ENCODE results near the gene AMBN. TPM values are rescaled to one million over a fixed set of nuclear protein-coding genes. Genes with fewer than 3 reads are reported as not detected.

Gene AMBN
- total RNA-seq, 2 experiments from 2014 or later: not detected

- DNase-seq: no peak
- Mint-ChIP-seq H3K27ac (no peak overlapping the region), H3K4me3 (no peak overlapping the region), H3K4me1 (ENCODE audit: low read depth) (no peaks in the 10 kb centered on the region), H3K36me3 (ENCODE audit: low read depth) (no peaks in the 10 kb centered on the region), H3K9me3 (no peaks in the 10 kb centered on the region), H3K27me3 (ENCODE audit: low read depth) (no peaks in the 10 kb centered on the region)
- CTCF ChIA-PET: no interaction called here
- intact Hi-C loops (cut with micrococcal nuclease): no loop called here
Measured at GRCh38 chr4:70583952-70584834, 7.9 kb upstream of the AMBN start.

- no peaks in the 10 kb centered on the region for H3K36me3 Mint-ChIP-seq (ENCODE audit: low read depth)
- CTCF ChIA-PET: no interaction called here
- no peak overlapping the region for H3K27ac Mint-ChIP-seq
- H3K4me1 Mint-ChIP-seq (ENCODE audit: low read depth): no peaks in the 10 kb centered on the region
- H3K4me3 Mint-ChIP-seq: no peak overlapping the region
- H3K27me3 Mint-ChIP-seq (ENCODE audit: low read depth): no peaks in the 10 kb centered on the region
- intact Hi-C loops (cut with micrococcal nuclease): no loop called here
- no peaks in the 10 kb centered on the region for H3K9me3 Mint-ChIP-seq
- no peak for DNase-seq
Measured at GRCh38 chr4:70586841-70587240, 5.2 kb upstream of the AMBN start.

GRCh38 chr4:70589785-70590184 is 2.3 kb upstream of the AMBN start:
- Mint-ChIP-seq H3K9me3 (no peaks in the 10 kb centered on the region), H3K4me3 (no peak overlapping the region), H3K36me3 (ENCODE audit: low read depth) (no peaks in the 10 kb centered on the region), H3K27ac (no peak overlapping the region), H3K27me3 (ENCODE audit: low read depth) (no peaks in the 10 kb centered on the region), H3K4me1 (ENCODE audit: low read depth) (no peaks in the 10 kb centered on the region)
- intact Hi-C loops (cut with micrococcal nuclease): no loop called here
- CTCF ChIA-PET: interaction anchor here (0.6 kb wide), 2 partner anchors 156 to 214 kb away, joined by 3 to 4 read pairs; no protein-coding TSS in a partner anchor
- no peak for DNase-seq

GRCh38 chr4:70594196-70594595 is 2.1 kb downstream of the AMBN start:
- H3K27me3 Mint-ChIP-seq (ENCODE audit: low read depth): no peaks in the 10 kb centered on the region
- H3K27ac Mint-ChIP-seq: no peak overlapping the region
- H3K4me1 Mint-ChIP-seq (ENCODE audit: low read depth): no peaks in the 10 kb centered on the region
- no peak for DNase-seq
- no peak overlapping the region for H3K4me3 Mint-ChIP-seq
- CTCF ChIA-PET: no interaction called here
- intact Hi-C loops (cut with micrococcal nuclease): no loop called here
- no peaks in the 10 kb centered on the region for H3K9me3 Mint-ChIP-seq
- H3K36me3 Mint-ChIP-seq (ENCODE audit: low read depth): no peaks in the 10 kb centered on the region

- Mint-ChIP-seq H3K4me3 (no peak overlapping the region), H3K4me1 (ENCODE audit: low read depth) (no peaks in the 10 kb centered on the region), H3K36me3 (ENCODE audit: low read depth) (no peaks in the 10 kb centered on the region), H3K9me3 (no peaks in the 10 kb centered on the region), H3K27me3 (ENCODE audit: low read depth) (no peaks in the 10 kb centered on the region), H3K27ac (no peak overlapping the region)
- CTCF ChIA-PET: interaction anchor here (1.7 kb wide), 1 partner anchor 451 kb away, joined by 3 read pairs; no protein-coding TSS in a partner anchor
- intact Hi-C loops (cut with micrococcal nuclease): loop anchor here (2.0 to 5.0 kb wide), 3 partner anchors 327 to 1687 kb away; no protein-coding TSS in a partner anchor
- DNase-seq: no peak
Measured at GRCh38 chr4:70600305-70600704, 8.2 kb downstream of the AMBN start.

GRCh38 chr4:70600977-70601376 is 8.9 kb downstream of the AMBN start:
- H3K9me3 Mint-ChIP-seq: no peaks in the 10 kb centered on the region
- no peak overlapping the region for H3K4me3 Mint-ChIP-seq
- H3K27ac Mint-ChIP-seq: no peak overlapping the region
- no peak for DNase-seq
- intact Hi-C loops (cut with micrococcal nuclease): loop anchor here (1.0 to 5.0 kb wide), 8 partner anchors 51 to 1702 kb away; partner anchors contain the start of gene UTP3
- H3K4me1 Mint-ChIP-seq (ENCODE audit: low read depth): no peaks in the 10 kb centered on the region
- CTCF ChIA-PET: interaction anchor here (1.0 to 1.7 kb wide), 4 partner anchors 10 to 1701 kb away, joined by 3 to 7 read pairs (median 4); no protein-coding TSS in a partner anchor
- no peaks in the 10 kb centered on the region for H3K36me3 Mint-ChIP-seq (ENCODE audit: low read depth)
- no peaks in the 10 kb centered on the region for H3K27me3 Mint-ChIP-seq (ENCODE audit: low read depth)

- Mint-ChIP-seq H3K9me3 (no peaks in the 10 kb centered on the region), H3K4me1 (ENCODE audit: low read depth) (no peaks in the 10 kb centered on the region), H3K27ac (no peak overlapping the region), H3K4me3 (no peak overlapping the region), H3K36me3 (ENCODE audit: low read depth) (no peaks in the 10 kb centered on the region), H3K27me3 (ENCODE audit: low read depth) (no peaks in the 10 kb centered on the region)
- DNase-seq: peak; percentile 81
- CTCF ChIA-PET: interaction anchor here (0.5 to 1.7 kb wide), 7 partner anchors 9 to 1701 kb away, joined by 3 to 7 read pairs (median 4); no protein-coding TSS in a partner anchor
- intact Hi-C loops (cut with micrococcal nuclease): loop anchor here (1.0 to 5.0 kb wide), 8 partner anchors 51 to 1702 kb away; partner anchors contain the start of gene UTP3
Measured at GRCh38 chr4:70601422-70602039, 9.5 kb downstream of the AMBN start.

- Mint-ChIP-seq H3K36me3 (ENCODE audit: low read depth) (no peaks in the 10 kb centered on the region), H3K4me1 (ENCODE audit: low read depth) (no peaks in the 10 kb centered on the region), H3K27ac (no peak overlapping the region), H3K4me3 (no peak overlapping the region), H3K9me3 (no peaks in the 10 kb centered on the region), H3K27me3 (ENCODE audit: low read depth) (peaks cover 8% of the 10 kb centered on the region)
- intact Hi-C loops (cut with micrococcal nuclease): loop anchor here (5.0 kb wide), 2 partner anchors 323 to 1683 kb away; no protein-coding TSS in a partner anchor
- no peak for DNase-seq
- CTCF ChIA-PET: interaction anchor here (0.7 kb wide), 2 partner anchors 218 to 222 kb away, joined by 3 to 4 read pairs; no protein-coding TSS in a partner anchor
Measured at GRCh38 chr4:70603856-70604255, 11.8 kb downstream of the AMBN start.

- Mint-ChIP-seq H3K4me3 (no peak overlapping the region), H3K27ac (no peak overlapping the region), H3K4me1 (ENCODE audit: low read depth) (no peaks in the 10 kb centered on the region), H3K9me3 (no peaks in the 10 kb centered on the region), H3K36me3 (ENCODE audit: low read depth) (no peaks in the 10 kb centered on the region), H3K27me3 (ENCODE audit: low read depth) (peaks cover 8% of the 10 kb centered on the region)
- DNase-seq: no peak
- intact Hi-C loops (cut with micrococcal nuclease): no loop called here
- CTCF ChIA-PET: interaction anchor here (0.6 to 1.1 kb wide), 3 partner anchors 9 to 93 kb away, joined by 4 to 5 read pairs (median 4); no protein-coding TSS in a partner anchor
Measured at GRCh38 chr4:70606459-70606858, 14.4 kb downstream of the AMBN start.

GRCh38 chr4:70607334-70607853 is 15.3 kb downstream of the AMBN start:
- Mint-ChIP-seq H3K4me1 (ENCODE audit: low read depth) (no peaks in the 10 kb centered on the region), H3K36me3 (ENCODE audit: low read depth) (no peaks in the 10 kb centered on the region), H3K9me3 (no peaks in the 10 kb centered on the region), H3K27ac (no peak overlapping the region), H3K27me3 (ENCODE audit: low read depth) (peaks cover 8% of the 10 kb centered on the region), H3K4me3 (no peak overlapping the region)
- intact Hi-C loops (cut with micrococcal nuclease): no loop called here
- CTCF ChIA-PET: interaction anchor here (0.9 to 1.1 kb wide), 2 partner anchors 8 to 10 kb away, joined by 4 read pairs; no protein-coding TSS in a partner anchor
- no peak for DNase-seq

GRCh38 chr4:70608324-70608723 is 16.3 kb downstream of the AMBN start:
- Mint-ChIP-seq H3K9me3 (no peaks in the 10 kb centered on the region), H3K36me3 (ENCODE audit: low read depth) (no peaks in the 10 kb centered on the region), H3K27ac (no peak overlapping the region), H3K27me3 (ENCODE audit: low read depth) (peaks cover 8% of the 10 kb centered on the region), H3K4me3 (no peak overlapping the region), H3K4me1 (ENCODE audit: low read depth) (peaks cover 5% of the 10 kb centered on the region)
- CTCF ChIA-PET: no interaction called here
- intact Hi-C loops (cut with micrococcal nuclease): no loop called here
- no peak for DNase-seq
